Spleen (tissue), 7 donors: ENCODE results near the gene LSMEM2.

Source experiments
- POLR2A ChIP-seq, 3 donors: fragments of 450-650 bp; IDR thresholded peaks; one replicate each; pipeline ENCODE4 v1.5.1; 2017; ENCODE audit warnings: antibody characterized with exemption in 3 of 3, mild to moderate bottlenecking in 1 of 3
- POLR2AphosphoS5 ChIP-seq, 3 donors: sonication (generic); formaldehyde crosslinking; IDR thresholded peaks; one replicate each; pipeline ENCODE4 v1.5.1; 2017; ENCODE audit warnings: antibody characterized with exemption in 3 of 3
- TF ChIP-seq, protein P1 (sequence below), 11 experiments: fragments of 200-600 bp in 7 of 11; fragments of 450-650 bp in 4 of 11; sonication (generic) in 4 of 11; IDR thresholded peaks in 8 of 11; conservative IDR thresholded peaks in 3 of 11; 1 replicate in 7 of 11; 2 replicates in 4 of 11; pipeline versions ENCODE4 v1.4.0 to v1.8.0; 2016 to 2021; ENCODE audit warnings: antibody characterized with exemption in 11 of 11, inconsistent platforms in 4 of 11, mild to moderate bottlenecking in 1 of 11
- donor health status: DM: no; HTN: no; CAD: no; lungs with moderate emphysema.
- donor health status: DM: no; HTN: no; CAD: no.
- donor health status: DM: no; HTN: no; CAD: no.

DNA sequence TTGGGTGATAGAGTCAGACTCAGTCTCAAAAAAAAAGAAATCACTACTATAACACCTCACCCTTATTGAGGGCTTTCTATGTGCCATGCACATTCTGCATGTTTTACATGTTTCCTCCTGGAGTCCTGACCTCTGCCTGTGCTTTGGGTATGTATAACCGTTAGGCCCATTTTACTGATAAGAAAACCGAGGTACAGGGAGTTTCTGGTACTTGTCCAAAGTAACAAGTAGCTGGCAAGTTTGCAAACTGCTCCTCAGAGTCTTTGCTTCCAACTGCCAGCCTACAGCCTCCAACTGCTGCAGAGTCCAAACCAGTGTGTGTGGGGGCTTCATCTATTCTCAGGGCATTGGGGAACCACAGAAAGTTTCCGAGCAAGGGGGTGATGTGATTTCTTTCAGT, 46.6 kb upstream of the LSMEM2 start:
- TF ChIP-seq, protein P1, sequence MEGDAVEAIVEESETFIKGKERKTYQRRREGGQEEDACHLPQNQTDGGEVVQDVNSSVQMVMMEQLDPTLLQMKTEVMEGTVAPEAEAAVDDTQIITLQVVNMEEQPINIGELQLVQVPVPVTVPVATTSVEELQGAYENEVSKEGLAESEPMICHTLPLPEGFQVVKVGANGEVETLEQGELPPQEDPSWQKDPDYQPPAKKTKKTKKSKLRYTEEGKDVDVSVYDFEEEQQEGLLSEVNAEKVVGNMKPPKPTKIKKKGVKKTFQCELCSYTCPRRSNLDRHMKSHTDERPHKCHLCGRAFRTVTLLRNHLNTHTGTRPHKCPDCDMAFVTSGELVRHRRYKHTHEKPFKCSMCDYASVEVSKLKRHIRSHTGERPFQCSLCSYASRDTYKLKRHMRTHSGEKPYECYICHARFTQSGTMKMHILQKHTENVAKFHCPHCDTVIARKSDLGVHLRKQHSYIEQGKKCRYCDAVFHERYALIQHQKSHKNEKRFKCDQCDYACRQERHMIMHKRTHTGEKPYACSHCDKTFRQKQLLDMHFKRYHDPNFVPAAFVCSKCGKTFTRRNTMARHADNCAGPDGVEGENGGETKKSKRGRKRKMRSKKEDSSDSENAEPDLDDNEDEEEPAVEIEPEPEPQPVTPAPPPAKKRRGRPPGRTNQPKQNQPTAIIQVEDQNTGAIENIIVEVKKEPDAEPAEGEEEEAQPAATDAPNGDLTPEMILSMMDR (IDR thresholded peaks at IDR 0.05 in 8 of 11, conservative IDR thresholded peaks at IDR 0.05 in 3 of 11) = no peak
- TF ChIP-seq POLR2AphosphoS5 (IDR thresholded peaks at IDR 0.05) (no peak), POLR2A (IDR thresholded peaks at IDR 0.05) (no peak)
